HEK293 (cell line): Measurements from ENCODE around the gene VMA21.
A peak's percentile ranks its signal among the peaks of the same experiment; 100 is the strongest.

Experiments used
- CTCF ChIA-PET: fragments of 350-600 bp; formaldehyde crosslinking; extraction: SDS; loops from one replicate; lab custom pipeline; 2021; ENCODE audit warnings: antibody characterized with exemption; lab: Yijun Ruan, JAX
- POLR2A ChIA-PET: fragments of 300-600 bp; formaldehyde crosslinking; extraction: SDS; loops from one replicate; lab custom pipeline; 2020; ENCODE audit warnings: antibody characterized with exemption, inconsistent platforms; lab: Yijun Ruan, JAX
- H3K27ac ChIP-seq: fragments of 200-500 bp; sonication (Bioruptor generic); 2 replicates; pipeline ENCODE4 v1.5.1; 2014; ENCODE audit warnings: low read depth, low read length, control low read depth, inconsistent platforms; ENCODE audit errors: extremely low read depth
- H3K36me3 ChIP-seq, 2 experiments: fragments of 200-500 bp in 1 of 2; sonication (Bioruptor generic) in 1 of 2; 1 replicate in 1 of 2; 2 replicates in 1 of 2; pipeline ENCODE4 v1.5.1; 2014 to 2017; ENCODE audit warnings: inconsistent platforms in 2 of 2, low read length in 2 of 2; ENCODE audit not compliant: control insufficient read depth in 2 of 2, insufficient read depth in 1 of 2
- H3K4me1 ChIP-seq: fragments of 200-500 bp; sonication (Bioruptor generic); 2 replicates; pipeline ENCODE4 v1.5.1; 2014; ENCODE audit warnings: mild to moderate bottlenecking, low read length, inconsistent platforms; ENCODE audit not compliant: control insufficient read depth, insufficient read depth
- H3K4me3 ChIP-seq: 2 replicates; pipeline ENCODE4 v1.5.1; 2011; ENCODE audit warnings: low read depth, mild to moderate bottlenecking, control low read depth, low read length, moderate library complexity
- H3K9me3 ChIP-seq: fragments of 200-500 bp; sonication (Bioruptor generic); 2 replicates; pipeline ENCODE4 v1.5.1; 2014; ENCODE audit warnings: low read depth, low read length, inconsistent platforms; ENCODE audit not compliant: control insufficient read depth, insufficient read depth
- GLIS1 ChIP-seq: fragments of 450-650 bp; formaldehyde crosslinking; IDR thresholded peaks from 2 replicates; pipeline ENCODE4 v1.5.1; 2016; ENCODE audit warnings: missing biosample characterization, missing genetic modification characterization
- HOXD13 ChIP-seq: sonication (generic); formaldehyde crosslinking; IDR thresholded peaks from 2 replicates; pipeline ENCODE4 v1.8.0; 2022; ENCODE audit warnings: missing genetic modification reagents, borderline replicate concordance
- KLF8 ChIP-seq: fragments of 450-650 bp; formaldehyde crosslinking; IDR thresholded peaks from 2 replicates; pipeline ENCODE4 v1.5.1; 2016; ENCODE audit warnings: missing biosample characterization, missing genetic modification characterization
- KLF9 ChIP-seq: fragments of 450-650 bp; formaldehyde crosslinking; IDR thresholded peaks from 2 replicates; pipeline ENCODE4 v1.5.1; 2016; ENCODE audit warnings: missing biosample characterization, missing genetic modification characterization, low read depth
- MEIS1 ChIP-seq: sonication (generic); formaldehyde crosslinking; IDR thresholded peaks from 2 replicates; pipeline ENCODE4 v1.8.1; 2022; ENCODE audit warnings: missing genetic modification reagents, mild to moderate bottlenecking, borderline replicate concordance
- PRDM1 ChIP-seq: fragments of 450-650 bp; formaldehyde crosslinking; IDR thresholded peaks from 2 replicates; pipeline ENCODE4; 2016; ENCODE audit warnings: missing biosample characterization, missing genetic modification characterization
- YY1 ChIP-seq: fragments of 450-650 bp; formaldehyde crosslinking; IDR thresholded peaks from 2 replicates; pipeline ENCODE4 v1.5.1; 2018; ENCODE audit warnings: missing biosample characterization, missing genetic modification characterization
- ZIC2 ChIP-seq: fragments of 450-650 bp; formaldehyde crosslinking; IDR thresholded peaks from 2 replicates; pipeline ENCODE4 v1.5.1; 2016; ENCODE audit warnings: missing biosample characterization, missing genetic modification characterization
- ZNF248 ChIP-seq: fragments of 450-650 bp; formaldehyde crosslinking; IDR thresholded peaks from 2 replicates; pipeline ENCODE4 v1.5.1; 2017; ENCODE audit warnings: missing biosample characterization, missing genetic modification characterization
- ZNF292 ChIP-seq: fragments of 450-650 bp; formaldehyde crosslinking; IDR thresholded peaks from 2 replicates; pipeline ENCODE4 v1.5.1; 2016; ENCODE audit warnings: low read depth, missing biosample characterization, missing genetic modification characterization, borderline replicate concordance
- ZNF335 ChIP-seq: fragments of 450-650 bp; formaldehyde crosslinking; conservative IDR thresholded peaks from 2 replicates; pipeline ENCODE4 v1.5.1; 2016; ENCODE audit warnings: missing biosample characterization, missing genetic modification characterization
- ZNF341 ChIP-seq: fragments of 450-650 bp; formaldehyde crosslinking; IDR thresholded peaks from 2 replicates; pipeline ENCODE4; 2016; ENCODE audit warnings: low read depth, missing biosample characterization, missing genetic modification characterization
- ZNF366 ChIP-seq: fragments of 450-650 bp; formaldehyde crosslinking; conservative IDR thresholded peaks from 2 replicates; pipeline ENCODE4 v1.5.1; 2016; ENCODE audit warnings: missing biosample characterization, missing genetic modification characterization
- ZNF391 ChIP-seq: fragments of 450-650 bp; formaldehyde crosslinking; IDR thresholded peaks from 2 replicates; pipeline ENCODE4 v1.5.1; 2016; ENCODE audit warnings: low read depth, missing biosample characterization, missing genetic modification characterization, borderline replicate concordance
- ZNF610 ChIP-seq: fragments of 450-650 bp; formaldehyde crosslinking; IDR thresholded peaks from 2 replicates; pipeline ENCODE4 v1.5.1; 2016; ENCODE audit warnings: missing biosample characterization, missing genetic modification characterization, borderline replicate concordance
- TF ChIP-seq, protein P1 (sequence below): fragments of 450-650 bp; formaldehyde crosslinking; IDR thresholded peaks from 2 replicates; pipeline ENCODE4 v1.5.1; 2017; ENCODE audit warnings: missing biosample characterization, mild to moderate bottlenecking, missing genetic modification characterization, moderate library complexity
- TF ChIP-seq, protein P2 (sequence below): fragments of 450-650 bp; formaldehyde crosslinking; IDR thresholded peaks from 2 replicates; pipeline ENCODE4 v1.5.1; 2016; ENCODE audit warnings: missing biosample characterization, missing genetic modification characterization
- TF ChIP-seq, protein P3 (sequence below): fragments of 450-650 bp; formaldehyde crosslinking; IDR thresholded peaks from 2 replicates; pipeline ENCODE4 v1.5.1; 2016; ENCODE audit warnings: missing biosample characterization, missing genetic modification characterization, low read depth
- TF ChIP-seq, protein P4 (sequence below): fragments of 450-650 bp; formaldehyde crosslinking; IDR thresholded peaks from 2 replicates; pipeline ENCODE4 v1.5.1; 2016; ENCODE audit warnings: missing biosample characterization, missing genetic modification characterization
- TF ChIP-seq, protein P5 (sequence below): fragments of 450-650 bp; formaldehyde crosslinking; conservative IDR thresholded peaks from 2 replicates; pipeline ENCODE4 v1.5.1; 2016; ENCODE audit warnings: low read depth, missing biosample characterization, missing genetic modification characterization

Gene VMA21

DNA sequence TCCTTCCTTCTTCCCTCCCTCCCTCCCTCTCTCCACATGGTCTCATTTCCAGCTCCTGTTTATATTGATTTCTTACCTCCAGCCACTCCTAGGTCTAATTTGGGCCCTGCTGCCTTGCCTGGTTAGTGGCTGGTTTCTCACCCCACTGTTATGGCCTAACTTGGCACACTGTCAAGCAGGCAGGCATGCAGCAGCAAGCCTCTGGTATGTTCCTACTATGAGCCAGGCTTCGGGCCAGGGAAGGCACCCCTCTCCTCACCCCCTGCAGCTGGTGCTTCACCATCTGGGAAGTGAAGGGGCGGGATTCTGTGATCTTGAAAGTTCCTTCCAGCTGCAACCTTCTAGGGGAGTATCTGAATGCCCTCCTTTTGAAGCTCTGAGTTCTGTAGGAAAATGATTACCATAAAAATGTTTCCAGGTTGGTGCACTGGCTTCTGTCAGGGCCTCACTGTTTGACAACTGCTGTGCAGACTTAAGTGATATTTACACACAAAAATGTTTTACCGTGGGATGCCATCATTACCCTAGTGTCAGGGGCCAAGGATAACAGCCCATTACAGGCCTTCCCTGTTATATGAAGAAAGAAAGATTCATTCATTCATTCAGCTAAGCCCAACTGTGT lies 10.1 kb upstream of the VMA21 start:
- Histone ChIP-seq H3K4me1 (no peaks in the 10 kb centered on the region), H3K27ac (no peak overlapping the region), H3K36me3 (no peaks in the 10 kb centered on the region), H3K9me3 (no peaks in the 10 kb centered on the region), H3K4me3 (no peak overlapping the region)
- TF ChIP-seq PRDM1 (tag by site-specific recombination): no peak
- TF ChIP-seq ZNF248 (tag by site-specific recombination): no peak
- 0 out of 2 replicates have a peak, but pooled peaks have one; percentile 20 for TF ChIP-seq ZNF335 (tag by site-specific recombination)
- peak; percentile 36 for TF ChIP-seq ZIC2 (tag by site-specific recombination)
- TF ChIP-seq ZNF341: no peak
- no peak for TF ChIP-seq ZNF391 (tag by site-specific recombination)
- TF ChIP-seq, protein P1, sequence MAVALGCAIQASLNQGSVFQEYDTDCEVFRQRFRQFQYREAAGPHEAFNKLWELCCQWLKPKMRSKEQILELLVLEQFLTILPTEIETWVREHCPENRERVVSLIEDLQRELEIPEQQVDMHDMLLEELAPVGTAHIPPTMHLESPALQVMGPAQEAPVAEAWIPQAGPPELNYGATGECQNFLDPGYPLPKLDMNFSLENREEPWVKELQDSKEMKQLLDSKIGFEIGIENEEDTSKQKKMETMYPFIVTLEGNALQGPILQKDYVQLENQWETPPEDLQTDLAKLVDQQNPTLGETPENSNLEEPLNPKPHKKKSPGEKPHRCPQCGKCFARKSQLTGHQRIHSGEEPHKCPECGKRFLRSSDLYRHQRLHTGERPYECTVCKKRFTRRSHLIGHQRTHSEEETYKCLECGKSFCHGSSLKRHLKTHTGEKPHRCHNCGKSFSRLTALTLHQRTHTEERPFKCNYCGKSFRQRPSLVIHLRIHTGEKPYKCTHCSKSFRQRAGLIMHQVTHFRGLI (tag by site-specific recombination): peak; percentile 75; the same call in 1 of the 2 replicates
- 0 out of 2 replicates have a peak, but pooled peaks have one; percentile 23 for TF ChIP-seq ZNF366 (tag by site-specific recombination)
- TF ChIP-seq GLIS1 (tag by site-specific recombination): 0 out of 2 replicates have a peak, but pooled peaks have one; percentile 6
- CTCF ChIA-PET: interaction anchor here (1.0 kb wide), 1 partner anchor 28 kb away, joined by 5 read pairs; no protein-coding TSS in a partner anchor
- POLR2A ChIA-PET: interaction anchor here (1.4 kb wide), 1 partner anchor 10 kb away, joined by 3 read pairs; no protein-coding TSS in a partner anchor

DNA sequence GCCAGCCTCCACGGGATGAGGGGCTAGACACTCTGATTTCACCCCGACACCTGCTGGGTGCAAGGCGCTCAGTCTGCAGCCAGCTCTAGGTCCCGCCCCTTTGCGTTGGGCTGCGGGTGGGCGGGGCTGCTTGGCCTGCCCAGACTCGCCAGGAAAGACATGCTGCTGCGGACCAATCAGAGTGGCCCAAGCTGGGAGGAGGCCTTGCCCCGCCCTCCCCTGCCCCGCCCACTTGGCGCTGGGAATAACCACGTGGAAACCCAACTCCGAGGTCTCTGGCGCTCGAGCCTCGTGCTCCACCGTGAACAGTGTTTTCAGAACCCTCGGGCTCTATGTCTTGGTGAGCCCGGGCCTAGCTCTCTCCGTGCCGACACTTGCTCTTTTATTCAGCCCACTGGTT lies 5.3 kb upstream of the VMA21 start:
- no peaks in the 10 kb centered on the region; the same call in 1 of the 2 replicates for H3K4me1 ChIP-seq
- TF ChIP-seq MEIS1 (CRISPR knock-in tag) (no peak), KLF9 (tag by site-specific recombination) (peak; percentile 44; the same call in 1 of the 2 replicates)
- no peak overlapping the region for H3K4me3 ChIP-seq
- H3K9me3 ChIP-seq: no peaks in the 10 kb centered on the region
- no peaks in the 10 kb centered on the region for H3K36me3 ChIP-seq
- H3K27ac ChIP-seq: no peak overlapping the region
- ChIA-PET POLR2A (no interaction called here), CTCF (interaction anchor here (0.6 to 1.3 kb wide), 3 partner anchors 11 to 241 kb away, joined by 3 read pairs; no protein-coding TSS in a partner anchor)

DNA sequence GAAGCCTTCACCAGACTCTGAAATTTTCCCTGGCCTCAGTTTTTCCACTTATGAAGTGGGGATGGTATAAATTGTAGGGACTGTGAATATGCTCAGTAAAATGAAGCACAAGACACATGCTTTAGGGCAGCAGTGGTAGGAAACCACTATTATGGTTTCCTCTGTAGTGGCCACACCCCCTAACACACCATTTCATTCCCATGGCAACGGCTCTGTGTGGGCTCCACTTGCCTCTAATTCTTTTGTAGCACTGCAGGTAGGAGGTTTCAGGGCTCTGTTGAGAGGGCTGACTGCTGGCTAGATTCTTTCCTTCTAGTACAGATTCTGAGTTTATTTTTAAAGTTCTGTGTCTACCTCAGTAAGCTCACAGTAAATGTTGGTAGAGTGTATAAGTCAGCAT lies 3.5 kb upstream of the VMA21 start:
- Histone ChIP-seq H3K36me3 (no peaks in the 10 kb centered on the region), H3K4me1 (no peaks in the 10 kb centered on the region; the same call in 1 of the 2 replicates), H3K9me3 (no peaks in the 10 kb centered on the region), H3K27ac (no peak overlapping the region), H3K4me3 (no peak overlapping the region)
- ChIA-PET CTCF (no interaction called here), POLR2A (no interaction called here)
- TF ChIP-seq, protein P2, sequence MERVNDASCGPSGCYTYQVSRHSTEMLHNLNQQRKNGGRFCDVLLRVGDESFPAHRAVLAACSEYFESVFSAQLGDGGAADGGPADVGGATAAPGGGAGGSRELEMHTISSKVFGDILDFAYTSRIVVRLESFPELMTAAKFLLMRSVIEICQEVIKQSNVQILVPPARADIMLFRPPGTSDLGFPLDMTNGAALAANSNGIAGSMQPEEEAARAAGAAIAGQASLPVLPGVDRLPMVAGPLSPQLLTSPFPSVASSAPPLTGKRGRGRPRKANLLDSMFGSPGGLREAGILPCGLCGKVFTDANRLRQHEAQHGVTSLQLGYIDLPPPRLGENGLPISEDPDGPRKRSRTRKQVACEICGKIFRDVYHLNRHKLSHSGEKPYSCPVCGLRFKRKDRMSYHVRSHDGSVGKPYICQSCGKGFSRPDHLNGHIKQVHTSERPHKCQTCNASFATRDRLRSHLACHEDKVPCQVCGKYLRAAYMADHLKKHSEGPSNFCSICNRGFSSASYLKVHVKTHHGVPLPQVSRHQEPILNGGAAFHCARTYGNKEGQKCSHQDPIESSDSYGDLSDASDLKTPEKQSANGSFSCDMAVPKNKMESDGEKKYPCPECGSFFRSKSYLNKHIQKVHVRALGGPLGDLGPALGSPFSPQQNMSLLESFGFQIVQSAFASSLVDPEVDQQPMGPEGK (tag by site-specific recombination): no peak
- TF ChIP-seq ZNF610 (tag by site-specific recombination): no peak
- TF ChIP-seq KLF8: no peak
- TF ChIP-seq, protein P3, sequence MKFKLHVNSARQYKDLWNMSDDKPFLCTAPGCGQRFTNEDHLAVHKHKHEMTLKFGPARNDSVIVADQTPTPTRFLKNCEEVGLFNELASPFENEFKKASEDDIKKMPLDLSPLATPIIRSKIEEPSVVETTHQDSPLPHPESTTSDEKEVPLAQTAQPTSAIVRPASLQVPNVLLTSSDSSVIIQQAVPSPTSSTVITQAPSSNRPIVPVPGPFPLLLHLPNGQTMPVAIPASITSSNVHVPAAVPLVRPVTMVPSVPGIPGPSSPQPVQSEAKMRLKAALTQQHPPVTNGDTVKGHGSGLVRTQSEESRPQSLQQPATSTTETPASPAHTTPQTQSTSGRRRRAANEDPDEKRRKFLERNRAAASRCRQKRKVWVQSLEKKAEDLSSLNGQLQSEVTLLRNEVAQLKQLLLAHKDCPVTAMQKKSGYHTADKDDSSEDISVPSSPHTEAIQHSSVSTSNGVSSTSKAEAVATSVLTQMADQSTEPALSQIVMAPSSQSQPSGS (tag by site-specific recombination): no peak
- TF ChIP-seq HOXD13: no peak
- TF ChIP-seq YY1: no peak
- TF ChIP-seq ZNF292: no peak
- TF ChIP-seq PRDM1 (tag by site-specific recombination): no peak
- TF ChIP-seq, protein P4, sequence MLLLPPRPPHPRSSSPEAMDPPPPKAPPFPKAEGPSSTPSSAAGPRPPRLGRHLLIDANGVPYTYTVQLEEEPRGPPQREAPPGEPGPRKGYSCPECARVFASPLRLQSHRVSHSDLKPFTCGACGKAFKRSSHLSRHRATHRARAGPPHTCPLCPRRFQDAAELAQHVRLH (tag by site-specific recombination): no peak
- TF ChIP-seq ZNF248 (tag by site-specific recombination): no peak
- TF ChIP-seq, protein P5, sequence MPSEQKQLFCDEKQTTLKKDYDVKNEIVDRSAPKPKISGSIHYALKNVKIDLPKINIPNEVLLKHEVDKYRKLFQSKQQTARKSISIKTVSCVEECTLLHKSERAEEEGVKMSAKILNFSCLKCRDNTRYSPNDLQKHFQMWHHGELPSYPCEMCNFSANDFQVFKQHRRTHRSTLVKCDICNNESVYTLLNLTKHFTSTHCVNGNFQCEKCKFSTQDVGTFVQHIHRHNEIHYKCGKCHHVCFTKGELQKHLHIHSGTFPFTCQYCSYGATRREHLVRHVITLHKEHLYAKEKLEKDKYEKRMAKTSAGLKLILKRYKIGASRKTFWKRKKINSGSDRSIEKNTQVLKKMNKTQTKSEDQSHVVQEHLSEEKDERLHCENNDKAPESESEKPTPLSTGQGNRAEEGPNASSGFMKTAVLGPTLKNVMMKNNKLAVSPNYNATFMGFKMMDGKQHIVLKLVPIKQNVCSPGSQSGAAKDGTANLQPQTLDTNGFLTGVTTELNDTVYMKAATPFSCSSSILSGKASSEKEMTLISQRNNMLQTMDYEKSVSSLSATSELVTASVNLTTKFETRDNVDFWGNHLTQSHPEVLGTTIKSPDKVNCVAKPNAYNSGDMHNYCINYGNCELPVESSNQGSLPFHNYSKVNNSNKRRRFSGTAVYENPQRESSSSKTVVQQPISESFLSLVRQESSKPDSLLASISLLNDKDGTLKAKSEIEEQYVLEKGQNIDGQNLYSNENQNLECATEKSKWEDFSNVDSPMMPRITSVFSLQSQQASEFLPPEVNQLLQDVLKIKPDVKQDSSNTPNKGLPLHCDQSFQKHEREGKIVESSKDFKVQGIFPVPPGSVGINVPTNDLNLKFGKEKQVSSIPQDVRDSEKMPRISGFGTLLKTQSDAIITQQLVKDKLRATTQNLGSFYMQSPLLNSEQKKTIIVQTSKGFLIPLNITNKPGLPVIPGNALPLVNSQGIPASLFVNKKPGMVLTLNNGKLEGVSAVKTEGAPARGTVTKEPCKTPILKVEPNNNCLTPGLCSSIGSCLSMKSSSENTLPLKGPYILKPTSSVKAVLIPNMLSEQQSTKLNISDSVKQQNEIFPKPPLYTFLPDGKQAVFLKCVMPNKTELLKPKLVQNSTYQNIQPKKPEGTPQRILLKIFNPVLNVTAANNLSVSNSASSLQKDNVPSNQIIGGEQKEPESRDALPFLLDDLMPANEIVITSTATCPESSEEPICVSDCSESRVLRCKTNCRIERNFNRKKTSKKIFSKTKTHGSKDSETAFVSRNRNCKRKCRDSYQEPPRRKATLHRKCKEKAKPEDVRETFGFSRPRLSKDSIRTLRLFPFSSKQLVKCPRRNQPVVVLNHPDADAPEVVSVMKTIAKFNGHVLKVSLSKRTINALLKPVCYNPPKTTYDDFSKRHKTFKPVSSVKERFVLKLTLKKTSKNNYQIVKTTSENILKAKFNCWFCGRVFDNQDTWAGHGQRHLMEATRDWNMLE (tag by site-specific recombination): no peak
